ENCODE results near the gene TNFRSF1A. TPM values are rescaled to one million over a fixed set of nuclear protein-coding genes. Genes with fewer than 3 reads are reported as not detected.

TNFRSF1A gene
- total RNA-seq, 4 donors from 2014 or later: 229 to 317 (median 258) TPM

DNA sequence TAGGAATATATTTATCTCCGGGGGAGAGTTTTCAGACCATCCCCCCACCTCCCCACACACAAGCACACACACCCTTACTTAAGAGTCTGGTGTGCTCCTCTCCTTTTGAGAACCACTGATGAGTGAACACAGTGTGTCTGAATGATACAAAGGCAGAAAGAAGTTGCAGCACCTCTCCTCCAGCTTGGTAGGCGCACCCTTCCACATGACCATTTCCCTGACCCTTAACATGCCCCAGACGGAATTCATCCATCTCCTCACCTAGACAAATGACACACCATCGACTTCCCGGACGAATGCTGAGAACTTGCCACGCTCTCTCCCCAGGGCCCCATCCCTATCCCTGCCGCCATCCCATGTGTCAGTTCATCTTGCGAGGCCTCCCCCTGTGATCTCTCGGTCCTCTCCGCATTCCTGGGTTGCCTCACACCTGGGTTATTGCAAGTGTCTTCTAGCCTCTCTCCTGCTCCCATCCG lies 3.9 kb downstream of the TNFRSF1A start:
- in situ Hi-C loops (cut with MboI; ENCODE audit: low pct_ligation_motif_present in 1 of 4, low pct_unique_long_range_greater_than_20kb in 1 of 4, low sequenced_read_pairs in 3 of 4) (loop anchor here in 3 of 4 donors (10.0 to 25.0 kb wide), 3 partner anchors 117 to 199 kb away; partner anchors contain the start of genes TAPBPL (in 3 of the 3), VAMP1 (in 2 of the 3) and GAPDH (in 1 of the 3)), intact Hi-C loops (cut with DNase I; ENCODE audit: low total_unique reads) (loop anchor here (5.0 to 10.0 kb wide), 2 partner anchors 44 to 217 kb away; partner anchors contain the start of genes IFFO1 and LTBR)
- Histone ChIP-seq H3K36me3 (peaks cover 0 to 11% (median 5%) of the 10 kb centered on the region in 4 donors), H3K4me3 (peak overlapping the region in 1 of 4 donors; percentile 84), H3K27me3 (no peaks in the 10 kb centered on the region), H3K27ac (peak overlapping the region; percentile 94 to 99 (median 98)), H3K9me3 (no peaks in the 10 kb centered on the region), H3K4me1 (peaks cover 45 to 81% (median 77%) of the 10 kb centered on the region in 4 donors)
- no peak for DNase-seq
- WGBS, 2 donors (ENCODE audit: low coverage in 1 of 2): 44 to 54% methylated on average over 11 to 12 of the region's 12 CpGs
- peak in 1 of 3 donors; percentile 46 for TF ChIP-seq POLR2AphosphoS5 (IDR thresholded peaks at IDR 0.05)
- TF ChIP-seq, protein P1, sequence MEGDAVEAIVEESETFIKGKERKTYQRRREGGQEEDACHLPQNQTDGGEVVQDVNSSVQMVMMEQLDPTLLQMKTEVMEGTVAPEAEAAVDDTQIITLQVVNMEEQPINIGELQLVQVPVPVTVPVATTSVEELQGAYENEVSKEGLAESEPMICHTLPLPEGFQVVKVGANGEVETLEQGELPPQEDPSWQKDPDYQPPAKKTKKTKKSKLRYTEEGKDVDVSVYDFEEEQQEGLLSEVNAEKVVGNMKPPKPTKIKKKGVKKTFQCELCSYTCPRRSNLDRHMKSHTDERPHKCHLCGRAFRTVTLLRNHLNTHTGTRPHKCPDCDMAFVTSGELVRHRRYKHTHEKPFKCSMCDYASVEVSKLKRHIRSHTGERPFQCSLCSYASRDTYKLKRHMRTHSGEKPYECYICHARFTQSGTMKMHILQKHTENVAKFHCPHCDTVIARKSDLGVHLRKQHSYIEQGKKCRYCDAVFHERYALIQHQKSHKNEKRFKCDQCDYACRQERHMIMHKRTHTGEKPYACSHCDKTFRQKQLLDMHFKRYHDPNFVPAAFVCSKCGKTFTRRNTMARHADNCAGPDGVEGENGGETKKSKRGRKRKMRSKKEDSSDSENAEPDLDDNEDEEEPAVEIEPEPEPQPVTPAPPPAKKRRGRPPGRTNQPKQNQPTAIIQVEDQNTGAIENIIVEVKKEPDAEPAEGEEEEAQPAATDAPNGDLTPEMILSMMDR (IDR thresholded peaks at IDR 0.05): no peak

DNA sequence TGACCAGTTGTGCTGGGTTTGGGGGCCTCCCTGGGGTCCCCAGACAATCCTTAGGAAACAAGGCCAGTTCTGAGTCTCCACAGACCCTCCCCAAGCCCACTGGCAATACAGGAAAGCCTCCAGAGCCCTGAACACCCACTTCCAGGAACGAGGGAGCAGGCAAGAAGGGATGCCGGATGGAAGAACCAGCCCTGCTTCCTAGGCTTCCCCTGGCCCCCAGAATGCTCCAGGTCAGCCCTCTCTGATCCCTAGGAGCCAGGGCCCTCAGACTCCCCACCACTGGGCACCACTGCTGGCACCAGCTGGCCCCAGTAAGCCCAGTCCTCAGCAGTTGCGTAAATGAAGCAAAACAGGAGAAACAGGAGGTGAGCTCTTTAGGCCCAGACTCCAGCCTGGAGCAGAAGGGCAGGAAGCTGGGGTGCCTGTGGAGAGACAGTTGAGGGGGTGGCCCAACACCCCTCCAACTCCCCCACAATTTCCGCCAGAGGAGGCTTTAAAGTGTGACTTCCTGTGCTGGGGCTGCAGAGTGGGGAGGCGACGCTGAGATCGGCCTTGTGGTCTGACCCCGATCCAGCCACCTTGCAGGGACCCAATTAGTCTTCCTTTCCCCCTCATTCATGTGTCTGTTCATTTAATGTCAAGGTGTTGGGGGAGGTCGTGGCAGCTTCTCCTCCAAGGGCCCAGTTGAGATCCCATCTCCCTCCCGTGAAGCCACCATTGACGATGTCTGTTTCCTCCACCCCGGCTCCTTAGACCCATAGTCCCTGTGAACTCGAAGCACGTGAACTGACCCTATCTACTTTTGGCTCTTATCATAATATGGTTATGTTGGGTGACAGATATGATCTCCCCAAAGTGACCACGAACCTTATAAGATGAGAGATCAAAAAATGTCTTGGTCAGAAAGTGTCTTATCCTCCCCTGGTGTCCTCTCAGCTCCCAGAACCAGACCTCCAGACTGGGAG lies 4.7 kb downstream of the TNFRSF1A start:
- Histone ChIP-seq H3K4me1 (peaks cover 40 to 82% (median 77%) of the 10 kb centered on the region in 4 donors), H3K27ac (peak overlapping the region; percentile 94 to 99 (median 98)), H3K27me3 (no peaks in the 10 kb centered on the region), H3K36me3 (peaks cover 0 to 18% (median 9%) of the 10 kb centered on the region in 4 donors), H3K4me3 (peak overlapping the region; percentile 25 to 84 (median 30)), H3K9me3 (no peaks in the 10 kb centered on the region)
- intact Hi-C loops (cut with DNase I; ENCODE audit: low total_unique reads) (loop anchor here (5.0 to 10.0 kb wide), 2 partner anchors 45 to 218 kb away; partner anchors contain the start of genes IFFO1 and LTBR), in situ Hi-C loops (cut with MboI; ENCODE audit: low pct_ligation_motif_present in 1 of 4, low pct_unique_long_range_greater_than_20kb in 1 of 4, low sequenced_read_pairs in 3 of 4) (loop anchor here in 3 of 4 donors (10.0 to 25.0 kb wide), 3 partner anchors 118 to 200 kb away; partner anchors contain the start of genes TAPBPL (in 3 of the 3), VAMP1 (in 2 of the 3) and GAPDH (in 1 of the 3))
- TF ChIP-seq EP300 (IDR thresholded peaks at IDR 0.05; ENCODE audit: low read depth) (no peak), POLR2AphosphoS5 (IDR thresholded peaks at IDR 0.05) (peak in 1 of 3 donors; percentile 8)
- WGBS, 2 donors (ENCODE audit: low coverage in 1 of 2): 29 to 60% methylated on average over 2 to 14 of the region's 15 CpGs
- peak; percentile 62 for DNase-seq

DNA sequence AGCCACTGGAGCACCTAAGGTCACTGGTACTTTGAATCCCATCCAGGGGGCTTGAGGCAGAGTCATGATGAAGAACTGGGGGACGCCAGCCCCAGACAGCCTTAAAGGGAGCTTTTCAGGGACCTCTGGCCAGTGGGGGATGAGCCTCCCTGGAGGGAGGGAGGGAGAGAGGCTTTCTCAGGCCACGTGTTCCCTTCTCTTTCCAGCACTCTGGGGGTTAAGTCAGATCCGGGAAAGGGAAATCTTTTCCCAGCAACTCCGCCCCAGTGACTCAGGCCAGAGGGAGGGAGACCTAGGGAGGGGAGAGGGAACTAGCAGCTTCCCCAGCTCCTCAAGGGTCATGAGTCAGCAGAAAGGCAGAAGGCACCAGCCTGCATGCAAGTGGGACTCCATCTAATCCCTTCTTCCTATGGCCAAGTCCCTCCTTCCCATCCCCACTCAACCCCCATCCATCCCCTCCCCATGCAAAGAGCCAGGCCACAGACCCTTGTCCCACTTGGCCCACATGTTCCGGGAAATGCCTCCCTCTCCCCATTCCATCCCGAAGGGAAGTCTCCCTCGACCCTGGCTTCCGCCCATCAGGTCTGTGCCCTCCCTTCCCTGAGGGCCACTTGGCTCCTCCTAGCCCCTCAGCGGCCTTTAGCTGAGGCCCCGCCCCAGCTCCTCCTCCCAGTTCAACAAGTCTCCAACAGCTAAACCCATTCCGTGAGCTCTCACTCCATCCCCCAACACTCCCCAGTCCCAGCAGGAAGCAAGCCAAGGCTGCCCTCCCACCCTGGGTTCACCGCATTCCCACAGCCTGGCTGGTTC lies 5.6 kb downstream of the TNFRSF1A start:
- peak; percentile 92 for DNase-seq
- peak overlapping the region; percentile 26 to 84 (median 32) for H3K4me3 ChIP-seq
- H3K9me3 ChIP-seq: no peaks in the 10 kb centered on the region
- H3K4me1 ChIP-seq: peaks cover 39 to 87% (median 77%) of the 10 kb centered on the region in 4 donors
- in situ Hi-C loops (cut with MboI; ENCODE audit: low pct_ligation_motif_present in 1 of 4, low pct_unique_long_range_greater_than_20kb in 1 of 4, low sequenced_read_pairs in 3 of 4): loop anchor here in 3 of 4 donors (10.0 to 25.0 kb wide), 3 partner anchors 119 to 201 kb away; partner anchors contain the start of genes TAPBPL (in 3 of the 3), VAMP1 (in 2 of the 3) and GAPDH (in 1 of the 3)
- intact Hi-C loops (cut with DNase I; ENCODE audit: low total_unique reads): loop anchor here (5.0 to 10.0 kb wide), 2 partner anchors 46 to 219 kb away; partner anchors contain the start of genes IFFO1 and LTBR
- H3K36me3 ChIP-seq: peaks cover 0 to 25% (median 11%) of the 10 kb centered on the region in 4 donors
- peak overlapping the region; percentile 94 to 99 (median 98) for H3K27ac ChIP-seq
- TF ChIP-seq EP300 (IDR thresholded peaks at IDR 0.05; ENCODE audit: low read depth) (peak; percentile 97), POLR2AphosphoS5 (IDR thresholded peaks at IDR 0.05) (peak; percentile 77 to 88 (median 77)), POLR2A (IDR thresholded peaks at IDR 0.05) (peak; percentile 66)
- TF ChIP-seq, protein P1 (IDR thresholded peaks at IDR 0.05): no peak
- no peaks in the 10 kb centered on the region for H3K27me3 ChIP-seq
- WGBS, 2 donors (ENCODE audit: low coverage in 1 of 2): 7% methylated on average over 12 of the region's 12 CpGs; no CpG with 5 or more reads in 1 of the 2 donors

All from transverse colon (tissue), 4 donors.